IMR-90 (cell line): ENCODE data around the gene STK17A. TPM values are rescaled to one million over a fixed set of nuclear protein-coding genes. Genes with fewer than 3 reads are reported as not detected.

Experiments used
- ATAC-seq: fragments of 200-7000 bp; cut with Tn5 transposase; 2 replicates; pipeline ENCODE4 v1.9.1; 2020; ENCODE audit warnings: low read depth, mild to moderate bottlenecking, moderate library complexity
- BruUV-seq: library from RNA; stranded (reverse); fragments of 400-500 nt; replicated peaks from 2 replicates; lab custom pipeline; 2021; lab: Mats Ljungman, UMichigan
- CTCF ChIA-PET: fragments of 300-600 bp; formaldehyde crosslinking; extraction: SDS; loops from one replicate; lab custom pipeline; 2021; ENCODE audit warnings: antibody characterized with exemption; lab: Yijun Ruan, JAX
- POLR2A ChIA-PET: fragments of 300-600 bp; sonication (Branson Sonifier 250); formaldehyde crosslinking; loops from one replicate; lab custom pipeline; 2022; ENCODE audit warnings: antibody characterized with exemption; ENCODE audit not compliant: unreplicated experiment; lab: Charles Lee
- DNase-seq: peaks from one replicate; pipeline ENCODE4 v3.0.0; 2013
- H2AFZ ChIP-seq: replicated peaks from 2 replicates; pipeline ENCODE3; 2013; ENCODE audit warnings: low read length, mild to moderate bottlenecking; ENCODE audit not compliant: poor library complexity
- H2AK5ac ChIP-seq: 2 replicates; pipeline ENCODE4 v1.6.1; 2013; ENCODE audit warnings: low read depth, low read length, inconsistent platforms
- H2AK9ac ChIP-seq: replicated peaks from 2 replicates; pipeline ENCODE3; 2013; ENCODE audit warnings: mild to moderate bottlenecking, low read depth, low read length, moderate library complexity; ENCODE audit not compliant: poor library complexity
- H2BK120ac ChIP-seq: 2 replicates; pipeline ENCODE4 v1.6.1; 2013; ENCODE audit warnings: low read depth, low read length, inconsistent platforms
- H2BK15ac ChIP-seq: 3 replicates; pipeline ENCODE4 v1.6.1; 2013; ENCODE audit warnings: low read depth, low read length, inconsistent platforms
- H2BK20ac ChIP-seq: 2 replicates; pipeline ENCODE4 v1.6.1; 2013; ENCODE audit warnings: low read depth, mild to moderate bottlenecking, inconsistent platforms, low read length, moderate library complexity
- H2BK5ac ChIP-seq: 2 replicates; pipeline ENCODE4 v1.6.1; 2013; ENCODE audit warnings: mild to moderate bottlenecking, low read depth, low read length, inconsistent platforms; ENCODE audit not compliant: poor library complexity, severe bottlenecking
- H3K14ac ChIP-seq: replicated peaks from 2 replicates; pipeline ENCODE4 v1.6.1; 2013; ENCODE audit warnings: low read depth, low read length, inconsistent platforms
- H3K18ac ChIP-seq: 2 replicates; pipeline ENCODE4 v1.6.1; 2013; ENCODE audit warnings: low read depth, low read length, control low read depth
- H3K23ac ChIP-seq: 2 replicates; pipeline ENCODE4 v1.6.1; 2013; ENCODE audit warnings: low read depth, low read length, inconsistent platforms
- H3K27ac ChIP-seq: 2 replicates; pipeline ENCODE4 v1.5.1; 2013; ENCODE audit warnings: mild to moderate bottlenecking, control low read depth, low read length; ENCODE audit not compliant: insufficient read depth
- H3K27me3 ChIP-seq: 2 replicates; pipeline ENCODE4 v1.6.1; 2013; ENCODE audit warnings: low read length; ENCODE audit not compliant: control insufficient read depth, insufficient read depth
- H3K36me3 ChIP-seq: 2 replicates; pipeline ENCODE4 v1.6.1; 2013; ENCODE audit warnings: low read length, mixed read lengths; ENCODE audit not compliant: control insufficient read depth, insufficient read depth
- H3K4ac ChIP-seq: 2 replicates; pipeline ENCODE4 v1.6.1; 2013; ENCODE audit warnings: low read depth, low read length, inconsistent platforms
- H3K4me1 ChIP-seq: 2 replicates; pipeline ENCODE4 v1.6.1; 2013; ENCODE audit warnings: low read length, mixed read lengths; ENCODE audit not compliant: control insufficient read depth, insufficient read depth
- H3K4me2 ChIP-seq: 2 replicates; pipeline ENCODE4 v1.6.1; 2013; ENCODE audit warnings: low read depth, mild to moderate bottlenecking, control low read depth, low read length, moderate library complexity
- H3K4me3 ChIP-seq: 2 replicates; pipeline ENCODE4 v1.5.1; 2013; ENCODE audit warnings: low read depth, mild to moderate bottlenecking, control low read depth, low read length, moderate library complexity; ENCODE audit not compliant: insufficient read depth
- H3K56ac ChIP-seq: 2 replicates; pipeline ENCODE4 v1.6.1; 2013; ENCODE audit warnings: low read length, inconsistent platforms; ENCODE audit not compliant: insufficient read depth; ENCODE audit errors: extremely low read depth
- H3K79me1 ChIP-seq, 2 experiments: 2 replicates each; pipeline ENCODE4 v1.6.1; 2013; ENCODE audit warnings: low read length in 2 of 2, inconsistent platforms in 1 of 2, low read depth in 1 of 2
- H3K9ac ChIP-seq: 2 replicates; pipeline ENCODE4 v1.6.1; 2013; ENCODE audit warnings: low read depth, low read length, control low read depth
- H3K9me1 ChIP-seq: 2 replicates; pipeline ENCODE4 v1.6.1; 2013; ENCODE audit warnings: low read length, inconsistent platforms; ENCODE audit not compliant: insufficient read depth
- H3K9me3 ChIP-seq: 2 replicates; pipeline ENCODE4 v1.6.1; 2013; ENCODE audit warnings: low read length; ENCODE audit not compliant: control insufficient read depth, insufficient read depth
- H4K20me1 ChIP-seq: 2 replicates; pipeline ENCODE4 v1.6.1; 2013; ENCODE audit warnings: low read length, inconsistent platforms; ENCODE audit not compliant: insufficient read depth
- H4K5ac ChIP-seq: 2 replicates; pipeline ENCODE4 v1.6.1; 2013; ENCODE audit warnings: mild to moderate bottlenecking, low read depth, low read length, control low read depth
- H4K8ac ChIP-seq, 2 experiments: 2 replicates each; pipeline ENCODE4 v1.6.1; 2013; ENCODE audit warnings: low read depth in 2 of 2, low read length in 2 of 2, control low read depth in 1 of 2, inconsistent platforms in 1 of 2
- H4K91ac ChIP-seq: 2 replicates; pipeline ENCODE4 v1.6.1; 2013; ENCODE audit warnings: low read depth, low read length, inconsistent platforms; ENCODE audit not compliant: insufficient read depth
- BHLHE40 ChIP-seq: fragments of 150-350 bp; IDR thresholded peaks from 2 replicates; pipeline ENCODE4 v1.6.1; 2016; ENCODE audit warnings: mild to moderate bottlenecking, low read depth, low read length
- CEBPB ChIP-seq: IDR thresholded peaks from 2 replicates; pipeline ENCODE4 v1.6.1; 2012; ENCODE audit warnings: low read depth, low read length, improper control_type of control experiment
- CHD1 ChIP-seq: IDR thresholded peaks from 2 replicates; pipeline ENCODE4 v1.6.1; 2012; ENCODE audit warnings: low read depth, low read length, improper control_type of control experiment
- CTCF ChIP-seq: conservative IDR thresholded peaks from 2 replicates; pipeline ENCODE4 v1.5.1; 2012; ENCODE audit warnings: mild to moderate bottlenecking, low read depth, low read length, improper control_type of control experiment
- FOS ChIP-seq: fragments of 150-350 bp; IDR thresholded peaks from 2 replicates; pipeline ENCODE4 v1.6.1; 2016; ENCODE audit warnings: low read depth, low read length
- MAFK ChIP-seq: IDR thresholded peaks from 2 replicates; pipeline ENCODE4 v1.6.1; 2012; ENCODE audit warnings: low read depth, low read length, improper control_type of control experiment
- MAZ ChIP-seq: IDR thresholded peaks from 2 replicates; pipeline ENCODE4 v1.6.1; 2012; ENCODE audit warnings: low read depth, mild to moderate bottlenecking, low read length, improper control_type of control experiment, moderate library complexity, borderline replicate concordance
- MXI1 ChIP-seq: IDR thresholded peaks from 2 replicates; pipeline ENCODE4 v1.6.1; 2012; ENCODE audit warnings: low read depth, mild to moderate bottlenecking, low read length, moderate library complexity, borderline replicate concordance
- NFE2L2 ChIP-seq: fragments of 150-350 bp; IDR thresholded peaks from 2 replicates; pipeline ENCODE4 v1.6.1; 2016; ENCODE audit warnings: low read depth, mild to moderate bottlenecking, low read length
- POLR2A ChIP-seq: IDR thresholded peaks from 2 replicates; pipeline ENCODE4 v1.6.1; 2012; ENCODE audit warnings: mild to moderate bottlenecking, low read depth, low read length
- RAD21 ChIP-seq: IDR thresholded peaks from 2 replicates; pipeline ENCODE4 v1.6.1; 2012; ENCODE audit warnings: low read length, improper control_type of control experiment
- RCOR1 ChIP-seq: IDR thresholded peaks from 2 replicates; pipeline ENCODE4 v1.6.1; 2012; ENCODE audit warnings: mild to moderate bottlenecking, low read length, improper control_type of control experiment; ENCODE audit not compliant: insufficient replicate concordance
- RFX5 ChIP-seq: IDR thresholded peaks from 2 replicates; pipeline ENCODE4 v1.8.0; 2012; ENCODE audit warnings: low read depth, mild to moderate bottlenecking, low read length, moderate library complexity
- SMC3 ChIP-seq: fragments of 150-350 bp; IDR thresholded peaks from 2 replicates; pipeline ENCODE4 v1.6.1; 2016; ENCODE audit warnings: low read depth, mild to moderate bottlenecking, antibody characterized with exemption, low read length, moderate library complexity
- WGBS, 2 experiments: methylation state at CpG; one replicate each; pipeline versions ENCODE4 v1.1.5 to v1.1.7; 2013; ENCODE audit warnings: missing lambda C conversion rate in 2 of 2; ENCODE audit not compliant: insufficient read length in 1 of 2; ENCODE audit errors: extremely low coverage in 2 of 2; 5-methylcytosine and 5-hydroxymethylcytosine counted together
- dilution Hi-C: fragments of 300-500 bp; cut with HindIII; formaldehyde crosslinking; loops from one replicate; pipeline ENCODE4 v1.14.3; 2018; ENCODE audit warnings: low sequenced_read_pairs; ENCODE audit not compliant: unreplicated experiment
- in situ Hi-C: fragments of 300-500 bp; cut with MboI; formaldehyde crosslinking; loops from 3 replicates; pipeline ENCODE4 v1.14.3; 2019; ENCODE audit warnings: low sequenced_read_pairs, inconsistent platforms, mixed read lengths
- intact Hi-C: fragments of 100-400 bp; cut with micrococcal nuclease; formaldehyde crosslinking; loops from 2 replicates; pipeline ENCODE4 v1.10.0; 2022
- polyA plus RNA-seq, 3 experiments: library from polyadenylated mRNA; depleted of rRNA; stranded (reverse); fragments of >200 nt; gene quantifications; 2 replicates each; pipeline ENCODE4 v1.2.3, GENCODE V29; 2012; ENCODE audit warnings: low replicate concordance in 1 of 3
- total RNA-seq: library from RNA; depleted of rRNA; stranded (reverse); fragments of >200 nt; gene quantifications from 2 replicates; pipeline ENCODE4 v1.2.3, GENCODE V29; 2012
- TF ChIP-seq, protein P1 (sequence below): fragments of 150-350 bp; IDR thresholded peaks from 2 replicates; pipeline ENCODE4 v1.6.1; 2017; ENCODE audit warnings: mild to moderate bottlenecking, antibody characterized with exemption, low read length, low read depth
- TF ChIP-seq, protein P2 (sequence below): fragments of 150-350 bp; IDR thresholded peaks from 2 replicates; pipeline ENCODE4 v1.6.1; 2016; ENCODE audit warnings: low read depth, mild to moderate bottlenecking, low read length, moderate library complexity, borderline replicate concordance

STK17A gene
- total and polyA plus RNA-seq, 2 of the 4 experiments (the other 2 are of a cell fraction): 40.5 to 50.5 TPM

GRCh38 chr7:43577485-43577951 lies 5.4 kb upstream of the STK17A start:
- 14% methylated on average over 1 of the region's 6 CpGs; no CpG with 5 or more reads in 1 of the 2 experiments for WGBS, 2 experiments
- TF ChIP-seq MAFK (no peak), MXI1 (no peak), MAZ (no peak), FOS (no peak), SMC3 (no peak), CTCF (no peak), CHD1 (no peak), CEBPB (no peak), BHLHE40 (no peak), RFX5 (no peak), NFE2L2 (no peak), RAD21 (no peak), POLR2A (no peak), RCOR1 (no peak)
- TF ChIP-seq, protein P1, sequence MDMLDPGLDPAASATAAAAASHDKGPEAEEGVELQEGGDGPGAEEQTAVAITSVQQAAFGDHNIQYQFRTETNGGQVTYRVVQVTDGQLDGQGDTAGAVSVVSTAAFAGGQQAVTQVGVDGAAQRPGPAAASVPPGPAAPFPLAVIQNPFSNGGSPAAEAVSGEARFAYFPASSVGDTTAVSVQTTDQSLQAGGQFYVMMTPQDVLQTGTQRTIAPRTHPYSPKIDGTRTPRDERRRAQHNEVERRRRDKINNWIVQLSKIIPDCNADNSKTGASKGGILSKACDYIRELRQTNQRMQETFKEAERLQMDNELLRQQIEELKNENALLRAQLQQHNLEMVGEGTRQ: no peak
- TF ChIP-seq, protein P2, sequence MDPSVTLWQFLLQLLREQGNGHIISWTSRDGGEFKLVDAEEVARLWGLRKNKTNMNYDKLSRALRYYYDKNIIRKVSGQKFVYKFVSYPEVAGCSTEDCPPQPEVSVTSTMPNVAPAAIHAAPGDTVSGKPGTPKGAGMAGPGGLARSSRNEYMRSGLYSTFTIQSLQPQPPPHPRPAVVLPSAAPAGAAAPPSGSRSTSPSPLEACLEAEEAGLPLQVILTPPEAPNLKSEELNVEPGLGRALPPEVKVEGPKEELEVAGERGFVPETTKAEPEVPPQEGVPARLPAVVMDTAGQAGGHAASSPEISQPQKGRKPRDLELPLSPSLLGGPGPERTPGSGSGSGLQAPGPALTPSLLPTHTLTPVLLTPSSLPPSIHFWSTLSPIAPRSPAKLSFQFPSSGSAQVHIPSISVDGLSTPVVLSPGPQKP: no peak
- peak overlapping the region; percentile 65; the same call in 1 of the 2 replicates for H3K27ac ChIP-seq
- no TSS peak for BruUV-seq
- intact Hi-C loops (no loop called here), in situ Hi-C loops (no loop called here), dilution Hi-C loops (no loop called here)
- H4K91ac ChIP-seq: peak overlapping the region; percentile 51; the same call in 1 of the 2 replicates
- peaks cover 6% of the 10 kb centered on the region for H3K4me1 ChIP-seq
- H2AK9ac ChIP-seq: no peak overlapping the region
- no peak overlapping the region for H3K56ac ChIP-seq
- peak overlapping the region; percentile 72 for H3K14ac ChIP-seq
- CTCF ChIA-PET: no interaction called here
- peak overlapping the region; percentile 77 for H2BK5ac ChIP-seq
- peak overlapping the region; percentile 48 to 93; a peak in 3 of 4 replicates for H4K8ac ChIP-seq
- peak overlapping the region; percentile 83 for H2BK20ac ChIP-seq
- peak overlapping the region; percentile 87; the same call in 1 of the 2 replicates for H3K23ac ChIP-seq
- no peaks in the 10 kb centered on the region for H4K20me1 ChIP-seq
- H2BK120ac ChIP-seq: peak overlapping the region; percentile 81
- H3K9me1 ChIP-seq: peaks cover 3% of the 10 kb centered on the region; the same call in 1 of the 2 replicates
- no peaks in the 10 kb centered on the region for H3K9me3 ChIP-seq
- DNase-seq (peak; percentile 61), ATAC-seq (peak; percentile 68)
- POLR2A ChIA-PET: no interaction called here
- H2AFZ ChIP-seq: peak overlapping the region; percentile 57
- H3K9ac ChIP-seq: no peak overlapping the region
- no peak overlapping the region for H2BK15ac ChIP-seq
- H3K18ac ChIP-seq: peak overlapping the region; percentile 87
- peak overlapping the region; percentile 96; the same call in 1 of the 2 replicates for H4K5ac ChIP-seq
- H3K79me1 ChIP-seq: no peaks in the 10 kb centered on the region
- 0 out of 2 replicates have a peak overlapping the region, but pooled peaks have one; percentile 81 for H2AK5ac ChIP-seq
- H3K27me3 ChIP-seq: peaks cover 2% of the 10 kb centered on the region; the same call in 1 of the 2 replicates
- peak overlapping the region; percentile 67; the same call in 1 of the 2 replicates for H3K4ac ChIP-seq
- H3K4me3 ChIP-seq: no peak overlapping the region
- no peaks in the 10 kb centered on the region for H3K36me3 ChIP-seq
- no peak overlapping the region for H3K4me2 ChIP-seq
